ENCODE data around the gene GID8. TPM values are rescaled to one million over a fixed set of nuclear protein-coding genes. Genes with fewer than 3 reads are reported as not detected.

GID8 gene
- polyA plus RNA-seq, 1 of the 3 experiments (the other 2 are of a cell fraction) = 18.1 TPM

DNA sequence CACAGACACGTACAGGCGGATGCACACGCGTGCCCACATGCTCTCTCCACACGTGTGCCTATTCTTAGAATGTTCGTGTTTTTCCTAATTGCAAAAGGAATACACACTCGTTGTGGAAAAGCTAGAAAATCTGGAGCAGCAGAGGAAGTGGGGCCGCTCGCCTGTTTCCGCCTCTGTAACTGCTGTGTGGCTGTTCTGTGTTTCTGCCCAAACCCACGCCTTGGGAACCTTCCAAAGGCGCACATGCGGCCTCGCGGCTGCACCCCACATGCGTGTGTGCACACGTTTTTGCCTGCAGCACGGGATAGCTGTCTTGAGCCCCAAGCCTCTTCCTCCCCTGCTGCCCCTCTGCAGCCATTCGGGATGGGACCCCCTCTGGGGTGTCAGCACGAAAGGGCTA is 26.8 kb downstream of the GID8 start:
- CTCF ChIA-PET = interaction anchor here (1.0 to 1.3 kb wide), 4 partner anchors 14 to 258 kb away, joined by 3 to 5 read pairs (median 3); no protein-coding TSS in a partner anchor
- Histone ChIP-seq H4K20me1 (ENCODE audit: insufficient read depth) (0 out of 2 replicates have a peak, but pooled peaks cover 3% of the 10 kb centered on the region), H3K27ac (ENCODE audit: low read depth in 2 of 2, low read length in 1 of 2) (no peak overlapping the region), H3K36me3 (replicated peaks in 1 of 2; ENCODE audit: control insufficient read depth in 1 of 2, insufficient read depth in 2 of 2, low read length in 1 of 2) (no peaks in the 10 kb centered on the region), H3K4me2 (no peak overlapping the region), H3K9me2 (no peaks in the 10 kb centered on the region), H3K9me3 (no peaks in the 10 kb centered on the region), H3K9ac (no peak overlapping the region), H3F3A (replicated peaks; ENCODE audit: insufficient read depth) (no peaks in the 10 kb centered on the region), H2AFZ (ENCODE audit: low read depth) (no peak overlapping the region), H3K27me3 (ENCODE audit: insufficient read depth) (0 out of 2 replicates have a peak, but pooled peaks cover 11% of the 10 kb centered on the region), H3K4me3 (ENCODE audit: low read depth in 2 of 2, low read length in 1 of 2) (no peak overlapping the region), H3K79me2 (ENCODE audit: insufficient read depth) (no peaks in the 10 kb centered on the region), H3K4me1 (ENCODE audit: control insufficient read depth in 1 of 2, insufficient read depth in 2 of 2, low read depth in 1 of 2, low read length in 1 of 2) (peaks cover 0 to 3% of the 10 kb centered on the region in 2 experiments; a peak in 1 of 4 replicates)
- no peak for DNase-seq
- TF ChIP-seq, protein P1, sequence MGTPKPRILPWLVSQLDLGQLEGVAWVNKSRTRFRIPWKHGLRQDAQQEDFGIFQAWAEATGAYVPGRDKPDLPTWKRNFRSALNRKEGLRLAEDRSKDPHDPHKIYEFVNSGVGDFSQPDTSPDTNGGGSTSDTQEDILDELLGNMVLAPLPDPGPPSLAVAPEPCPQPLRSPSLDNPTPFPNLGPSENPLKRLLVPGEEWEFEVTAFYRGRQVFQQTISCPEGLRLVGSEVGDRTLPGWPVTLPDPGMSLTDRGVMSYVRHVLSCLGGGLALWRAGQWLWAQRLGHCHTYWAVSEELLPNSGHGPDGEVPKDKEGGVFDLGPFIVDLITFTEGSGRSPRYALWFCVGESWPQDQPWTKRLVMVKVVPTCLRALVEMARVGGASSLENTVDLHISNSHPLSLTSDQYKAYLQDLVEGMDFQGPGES (IDR thresholded peaks at IDR 0.05; ENCODE audit: low read depth, low read length) = no peak
- TF ChIP-seq ELF1 (IDR thresholded peaks at IDR 0.05) (no peak), RAD21 (IDR thresholded peaks at IDR 0.05; ENCODE audit: low read length) (no peak), GATA2 (CRISPR knock-in tag; IDR thresholded peaks at IDR 0.05) (no peak), FOXM1 (IDR thresholded peaks at IDR 0.05; ENCODE audit: low read depth) (no peak), RFX5 (IDR thresholded peaks at IDR 0.05; ENCODE audit: low read length) (no peak), TEAD4 (IDR thresholded peaks at IDR 0.05; ENCODE audit: borderline replicate concordance, insufficient read depth) (no peak), SMC3 (IDR thresholded peaks at IDR 0.05; ENCODE audit: low read depth, low read length) (no peak)
- TF ChIP-seq, protein P2, sequence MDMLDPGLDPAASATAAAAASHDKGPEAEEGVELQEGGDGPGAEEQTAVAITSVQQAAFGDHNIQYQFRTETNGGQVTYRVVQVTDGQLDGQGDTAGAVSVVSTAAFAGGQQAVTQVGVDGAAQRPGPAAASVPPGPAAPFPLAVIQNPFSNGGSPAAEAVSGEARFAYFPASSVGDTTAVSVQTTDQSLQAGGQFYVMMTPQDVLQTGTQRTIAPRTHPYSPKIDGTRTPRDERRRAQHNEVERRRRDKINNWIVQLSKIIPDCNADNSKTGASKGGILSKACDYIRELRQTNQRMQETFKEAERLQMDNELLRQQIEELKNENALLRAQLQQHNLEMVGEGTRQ (IDR thresholded peaks at IDR 0.05; ENCODE audit: borderline replicate concordance, low read depth, low read length) = no peak
- TF ChIP-seq, protein P3, sequence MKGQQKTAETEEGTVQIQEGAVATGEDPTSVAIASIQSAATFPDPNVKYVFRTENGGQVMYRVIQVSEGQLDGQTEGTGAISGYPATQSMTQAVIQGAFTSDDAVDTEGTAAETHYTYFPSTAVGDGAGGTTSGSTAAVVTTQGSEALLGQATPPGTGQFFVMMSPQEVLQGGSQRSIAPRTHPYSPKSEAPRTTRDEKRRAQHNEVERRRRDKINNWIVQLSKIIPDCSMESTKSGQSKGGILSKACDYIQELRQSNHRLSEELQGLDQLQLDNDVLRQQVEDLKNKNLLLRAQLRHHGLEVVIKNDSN (IDR thresholded peaks at IDR 0.05; ENCODE audit: borderline replicate concordance, low read depth) = no peak
- WGBS (ENCODE audit: low lambda C conversion rate) = 48% methylated on average over 18 of the region's 20 CpGs
- POLR2A ChIA-PET = no interaction called here

DNA sequence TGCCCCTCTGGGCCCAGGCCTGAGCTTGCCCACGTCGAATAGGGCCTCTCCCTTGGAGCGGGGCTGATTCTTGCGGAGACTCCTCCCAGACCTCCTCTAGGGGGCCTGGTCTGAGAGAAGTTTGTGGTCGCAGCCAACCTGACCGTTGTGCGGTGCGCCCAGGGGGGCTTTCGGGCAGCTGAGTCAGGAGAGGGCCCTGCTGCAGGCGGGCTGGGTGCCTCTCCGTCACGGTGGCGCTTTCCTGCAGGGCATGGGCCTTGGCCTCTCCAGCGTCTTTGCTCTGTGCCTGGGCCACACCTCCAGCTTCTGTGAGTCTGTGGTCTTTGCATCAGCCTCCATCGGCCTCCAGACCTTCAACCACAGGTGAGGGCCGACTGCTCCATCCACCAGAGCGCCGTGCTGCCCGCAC is 27.4 kb downstream of the GID8 start:
- no peaks in the 10 kb centered on the region for H3K79me2 ChIP-seq (ENCODE audit: insufficient read depth)
- no peak overlapping the region for H3K9ac ChIP-seq
- peaks cover 0 to 3% of the 10 kb centered on the region in 2 experiments; a peak in 1 of 4 replicates for H3K4me1 ChIP-seq (ENCODE audit: control insufficient read depth in 1 of 2, insufficient read depth in 2 of 2, low read depth in 1 of 2, low read length in 1 of 2)
- H2AFZ ChIP-seq (ENCODE audit: low read depth) = no peak overlapping the region
- no peaks in the 10 kb centered on the region for H3K9me2 ChIP-seq
- POLR2A ChIA-PET = no interaction called here
- H3K27me3 ChIP-seq (ENCODE audit: insufficient read depth) = 0 out of 2 replicates have a peak, but pooled peaks cover 11% of the 10 kb centered on the region
- H3F3A ChIP-seq (replicated peaks; ENCODE audit: insufficient read depth) = no peaks in the 10 kb centered on the region
- H3K4me3 ChIP-seq (ENCODE audit: low read depth in 2 of 2, low read length in 1 of 2) = no peak overlapping the region
- H3K9me3 ChIP-seq = no peaks in the 10 kb centered on the region
- 0 out of 2 replicates have a peak, but pooled peaks cover 3% of the 10 kb centered on the region for H4K20me1 ChIP-seq (ENCODE audit: insufficient read depth)
- CTCF ChIA-PET = interaction anchor here (0.7 to 1.3 kb wide), 3 partner anchors 8 to 45 kb away, joined by 3 to 5 read pairs (median 3); no protein-coding TSS in a partner anchor
- no peak overlapping the region for H3K27ac ChIP-seq (ENCODE audit: low read depth in 2 of 2, low read length in 1 of 2)
- no peak overlapping the region for H3K4me2 ChIP-seq
- WGBS (ENCODE audit: low lambda C conversion rate) = 67% methylated on average over 7 of the region's 19 CpGs
- DNase-seq = no peak
- no peaks in the 10 kb centered on the region for H3K36me3 ChIP-seq (replicated peaks in 1 of 2; ENCODE audit: control insufficient read depth in 1 of 2, insufficient read depth in 2 of 2, low read length in 1 of 2)
- TF ChIP-seq POLR2AphosphoS5 (IDR thresholded peaks at IDR 0.05; ENCODE audit: low read depth, low read length) (no peak), ELF1 (IDR thresholded peaks at IDR 0.05) (no peak), YY1 (IDR thresholded peaks at IDR 0.05; ENCODE audit: low read depth) (no peak), NFIC (IDR thresholded peaks at IDR 0.05; ENCODE audit: borderline replicate concordance) (no peak), SIN3A (IDR thresholded peaks at IDR 0.05; ENCODE audit: borderline replicate concordance, low read depth, low read length) (no peak), FOXJ3 (CRISPR knock-in tag; IDR thresholded peaks at IDR 0.05) (no peak), FOXM1 (IDR thresholded peaks at IDR 0.05; ENCODE audit: low read depth) (no peak), JUND (IDR thresholded peaks at IDR 0.05) (no peak), RCOR1 (IDR thresholded peaks at IDR 0.05; ENCODE audit: low read length) (no peak), MXI1 (IDR thresholded peaks at IDR 0.05; ENCODE audit: low read depth, low read length) (no peak), GABPA (IDR thresholded peaks at IDR 0.05; ENCODE audit: low read depth) (no peak), RFX5 (IDR thresholded peaks at IDR 0.05; ENCODE audit: low read length) (no peak)
- TF ChIP-seq, protein P4, sequence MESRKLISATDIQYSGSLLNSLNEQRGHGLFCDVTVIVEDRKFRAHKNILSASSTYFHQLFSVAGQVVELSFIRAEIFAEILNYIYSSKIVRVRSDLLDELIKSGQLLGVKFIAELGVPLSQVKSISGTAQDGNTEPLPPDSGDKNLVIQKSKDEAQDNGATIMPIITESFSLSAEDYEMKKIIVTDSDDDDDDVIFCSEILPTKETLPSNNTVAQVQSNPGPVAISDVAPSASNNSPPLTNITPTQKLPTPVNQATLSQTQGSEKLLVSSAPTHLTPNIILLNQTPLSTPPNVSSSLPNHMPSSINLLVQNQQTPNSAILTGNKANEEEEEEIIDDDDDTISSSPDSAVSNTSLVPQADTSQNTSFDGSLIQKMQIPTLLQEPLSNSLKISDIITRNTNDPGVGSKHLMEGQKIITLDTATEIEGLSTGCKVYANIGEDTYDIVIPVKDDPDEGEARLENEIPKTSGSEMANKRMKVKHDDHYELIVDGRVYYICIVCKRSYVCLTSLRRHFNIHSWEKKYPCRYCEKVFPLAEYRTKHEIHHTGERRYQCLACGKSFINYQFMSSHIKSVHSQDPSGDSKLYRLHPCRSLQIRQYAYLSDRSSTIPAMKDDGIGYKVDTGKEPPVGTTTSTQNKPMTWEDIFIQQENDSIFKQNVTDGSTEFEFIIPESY (IDR thresholded peaks at IDR 0.05; ENCODE audit: borderline replicate concordance, low read depth) = no peak
- TF ChIP-seq, protein P2 (IDR thresholded peaks at IDR 0.05; ENCODE audit: borderline replicate concordance, low read depth, low read length) = no peak
- TF ChIP-seq, protein P5, sequence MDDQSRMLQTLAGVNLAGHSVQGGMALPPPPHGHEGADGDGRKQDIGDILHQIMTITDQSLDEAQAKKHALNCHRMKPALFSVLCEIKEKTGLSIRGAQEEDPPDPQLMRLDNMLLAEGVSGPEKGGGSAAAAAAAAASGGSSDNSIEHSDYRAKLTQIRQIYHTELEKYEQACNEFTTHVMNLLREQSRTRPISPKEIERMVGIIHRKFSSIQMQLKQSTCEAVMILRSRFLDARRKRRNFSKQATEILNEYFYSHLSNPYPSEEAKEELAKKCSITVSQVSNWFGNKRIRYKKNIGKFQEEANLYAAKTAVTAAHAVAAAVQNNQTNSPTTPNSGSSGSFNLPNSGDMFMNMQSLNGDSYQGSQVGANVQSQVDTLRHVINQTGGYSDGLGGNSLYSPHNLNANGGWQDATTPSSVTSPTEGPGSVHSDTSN (IDR thresholded peaks at IDR 0.05) = no peak

Data from SK-N-SH (cell line).